ENCODE measurements around the gene PI4KA. TPM values are rescaled to one million over a fixed set of nuclear protein-coding genes. Genes with fewer than 3 reads are reported as not detected.

Gene PI4KA
- polyA plus RNA-seq, 1 of the 3 experiments (the other 2 are of a cell fraction): 30.0 TPM

- no peak for TF ChIP-seq ELF1 (IDR thresholded peaks at IDR 0.05)
- no peak for TF ChIP-seq RCOR1 (IDR thresholded peaks at IDR 0.05; ENCODE audit: low read length)
- H4K20me1 ChIP-seq (ENCODE audit: insufficient read depth): no peaks in the 10 kb centered on the region
- no peak overlapping the region for H3K4me2 ChIP-seq
- POLR2A ChIA-PET: interaction anchor here (1.0 to 1.2 kb wide), 2 partner anchors 53 to 81 kb away, joined by 3 to 5 read pairs; no protein-coding TSS in a partner anchor
- H3K79me2 ChIP-seq (ENCODE audit: insufficient read depth): no peaks in the 10 kb centered on the region
- H3K4me1 ChIP-seq (ENCODE audit: control insufficient read depth in 1 of 2, insufficient read depth in 2 of 2, low read depth in 1 of 2, low read length in 1 of 2): peaks cover 0 to 17% of the 10 kb centered on the region in 2 experiments; a peak in 1 of 4 replicates
- H3K4me3 ChIP-seq (ENCODE audit: low read depth in 2 of 2, low read length in 1 of 2): no peak overlapping the region
- no peaks in the 10 kb centered on the region for H3K9me2 ChIP-seq
- DNase-seq: no peak
- CTCF ChIA-PET: interaction anchor here (0.5 to 3.1 kb wide), 41 partner anchors 8 to 286 kb away, joined by 3 to 31 read pairs (median 4); partner anchors contain the start of genes CRKL and LZTR1
- H3K9me3 ChIP-seq: no peaks in the 10 kb centered on the region
- no peak overlapping the region for H3K9ac ChIP-seq
- peaks cover 20 to 41% of the 10 kb centered on the region in 2 experiments for H3K36me3 ChIP-seq (replicated peaks in 1 of 2; ENCODE audit: control insufficient read depth in 1 of 2, insufficient read depth in 2 of 2, low read length in 1 of 2)
- no peaks in the 10 kb centered on the region for H3K27me3 ChIP-seq (ENCODE audit: insufficient read depth)
- 90% methylated on average over 5 of the region's 6 CpGs for WGBS (ENCODE audit: low lambda C conversion rate)
- H2AFZ ChIP-seq (ENCODE audit: low read depth): no peak overlapping the region
- peaks cover 4% of the 10 kb centered on the region for H3F3A ChIP-seq (replicated peaks; ENCODE audit: insufficient read depth)
- H3K27ac ChIP-seq (ENCODE audit: low read depth in 2 of 2, low read length in 1 of 2): no peak overlapping the region
Observed at GRCh38 chr22:20804650-20805049, 54.0 kb downstream of the PI4KA start.

GRCh38 chr22:20803696-20804324 lies 54.8 kb downstream of the PI4KA start:
- H3K4me3 ChIP-seq (ENCODE audit: low read depth in 2 of 2, low read length in 1 of 2): peak overlapping the region in 1 of 2 experiments; percentile 39; a peak in 1 of 4 replicates
- no peaks in the 10 kb centered on the region for H3K27me3 ChIP-seq (ENCODE audit: insufficient read depth)
- H3K9me3 ChIP-seq: no peaks in the 10 kb centered on the region
- DNase-seq: peak; percentile 71
- no peak overlapping the region for H3K27ac ChIP-seq (ENCODE audit: low read depth in 2 of 2, low read length in 1 of 2)
- no peak overlapping the region for H2AFZ ChIP-seq (ENCODE audit: low read depth)
- 89% methylated on average over 7 of the region's 11 CpGs for WGBS (ENCODE audit: low lambda C conversion rate)
- CTCF ChIA-PET: interaction anchor here (0.5 to 3.1 kb wide), 43 partner anchors 9 to 746 kb away, joined by 3 to 31 read pairs (median 4); partner anchors contain the start of genes CRKL and LZTR1
- H3K9me2 ChIP-seq: no peaks in the 10 kb centered on the region
- H3K36me3 ChIP-seq (replicated peaks in 1 of 2; ENCODE audit: control insufficient read depth in 1 of 2, insufficient read depth in 2 of 2, low read length in 1 of 2): peaks cover 20 to 45% of the 10 kb centered on the region in 2 experiments
- POLR2A ChIA-PET: interaction anchor here (0.5 to 1.2 kb wide), 3 partner anchors 54 to 156 kb away, joined by 3 to 5 read pairs (median 5); no protein-coding TSS in a partner anchor
- TF ChIP-seq RAD21 (IDR thresholded peaks at IDR 0.05; ENCODE audit: low read length) (peak; percentile 81), MXI1 (IDR thresholded peaks at IDR 0.05; ENCODE audit: low read depth, low read length) (peak; percentile 45; the same call in 1 of the 2 replicates), CTCF (IDR thresholded peaks at IDR 0.05) (peak; percentile 65), SMC3 (IDR thresholded peaks at IDR 0.05; ENCODE audit: low read depth, low read length) (peak; percentile 55; the same call in 1 of the 2 replicates), TEAD4 (IDR thresholded peaks at IDR 0.05; ENCODE audit: borderline replicate concordance, insufficient read depth) (no peak)
- H3K4me2 ChIP-seq: no peak overlapping the region
- H4K20me1 ChIP-seq (ENCODE audit: insufficient read depth): no peaks in the 10 kb centered on the region
- H3K79me2 ChIP-seq (ENCODE audit: insufficient read depth): no peaks in the 10 kb centered on the region
- peaks cover 4% of the 10 kb centered on the region for H3F3A ChIP-seq (replicated peaks; ENCODE audit: insufficient read depth)
- no peak overlapping the region for H3K9ac ChIP-seq
- H3K4me1 ChIP-seq (ENCODE audit: control insufficient read depth in 1 of 2, insufficient read depth in 2 of 2, low read depth in 1 of 2, low read length in 1 of 2): peaks cover 8 to 17% of the 10 kb centered on the region in 2 experiments; a peak in 2 of 4 replicates

All from SK-N-SH (cell line).